Osteoblast (primary cell): ENCODE measurements around the gene SCN4A. TPM values are rescaled to one million over a fixed set of nuclear protein-coding genes. Genes with fewer than 3 reads are reported as not detected.
"Not testable (repeated sequence)": the region's sequence is repeated elsewhere in the genome, so short reads cannot be mapped to it uniquely, and the experiment has no call there.

Experiments
- DNase-seq: peaks from one replicate; pipeline ENCODE4 v3.0.0; 2011; ENCODE audit warnings: low spot score, mixed read lengths; ENCODE audit not compliant: insufficient read length; ENCODE audit errors: missing footprints
- H2AFZ ChIP-seq: 2 replicates; pipeline ENCODE4 v1.6.0; 2011; ENCODE audit warnings: mild to moderate bottlenecking, low read length
- H3K27ac ChIP-seq: 2 replicates; pipeline ENCODE4 v1.5.1; 2011; ENCODE audit warnings: mild to moderate bottlenecking, low read depth, low read length, moderate library complexity
- H3K27me3 ChIP-seq: 2 replicates; pipeline ENCODE4 v1.6.0; 2012; ENCODE audit warnings: mild to moderate bottlenecking, control low read depth, inconsistent platforms, low read length, moderate library complexity; ENCODE audit not compliant: insufficient read depth
- H3K36me3 ChIP-seq: 2 replicates; pipeline ENCODE4 v1.5.1; 2011; ENCODE audit warnings: mild to moderate bottlenecking, low read length, control low read depth, moderate library complexity; ENCODE audit not compliant: insufficient read depth
- H3K4me1 ChIP-seq: 2 replicates; pipeline ENCODE4 v1.5.1; 2011; ENCODE audit warnings: mild to moderate bottlenecking, low read length, control low read depth, moderate library complexity; ENCODE audit not compliant: insufficient read depth
- H3K4me2 ChIP-seq: 2 replicates; pipeline ENCODE4 v1.6.0; 2011; ENCODE audit warnings: mild to moderate bottlenecking, low read length; ENCODE audit not compliant: insufficient read depth
- H3K4me3 ChIP-seq: fragments of 200-600 bp; sonication (generic); 3 replicates; pipeline ENCODE4 v1.5.1; 2012; ENCODE audit warnings: mild to moderate bottlenecking, low read length, inconsistent platforms; ENCODE audit not compliant: insufficient read depth
- H3K79me2 ChIP-seq: 2 replicates; pipeline ENCODE4 v1.6.0; 2012; ENCODE audit warnings: mild to moderate bottlenecking, low read length, control low read depth, inconsistent platforms; ENCODE audit not compliant: insufficient read depth
- H3K9me3 ChIP-seq: 2 replicates; pipeline ENCODE4 v1.5.1; 2011; ENCODE audit warnings: low read depth, low read length, control low read depth
- H4K20me1 ChIP-seq: 2 replicates; pipeline ENCODE4 v1.6.0; 2012; ENCODE audit warnings: mild to moderate bottlenecking, low read length, control low read depth; ENCODE audit not compliant: insufficient read depth
- CTCF ChIP-seq: IDR thresholded peaks from 2 replicates; pipeline ENCODE4 v1.5.1; 2011; ENCODE audit warnings: mild to moderate bottlenecking, low read depth, low read length, moderate library complexity; ENCODE audit errors: extremely low read depth
- total RNA-seq: library from RNA; depleted of rRNA; stranded (reverse); fragments of >200 nt; gene quantifications from 2 replicates; pipeline ENCODE4 v1.2.3, GENCODE V29; 2012

The SCN4A gene
- total RNA-seq = under 0.01 TPM in 1 of 2 replicates, not detected in the other

- Histone ChIP-seq H3K27ac (no peak within 1 kb of the TSS), H3K79me2 (no peaks in the 10 kb centered on the region), H3K4me1 (peaks cover 13% of the 10 kb centered on the region), H3K36me3 (no peaks in the 10 kb centered on the region), H3K9me3 (no peaks in the 10 kb centered on the region), H3K4me3 (no peak within 1 kb of the TSS), H2AFZ (no peak within 1 kb of the TSS), H3K4me2 (no peak within 1 kb of the TSS), H4K20me1 (peaks cover 3% of the 10 kb centered on the region), H3K27me3 (peaks cover 5% of the 10 kb centered on the region)
- no peak for TF ChIP-seq CTCF
- no peak for DNase-seq
Measured at GRCh38 chr17:63972796-63973195, at the start of gene SCN4A. SCN4A (minus strand) TSS chr17:63972918; CDS start chr17:63972841, 77 bp downstream.

GRCh38 chr17:64020056-64020766 is 47.5 kb upstream of the SCN4A start, which contains the start of gene ICAM2:
ICAM2 (minus strand) TSS chr17:64020633; CDS start chr17:64006691, 13,942 bp downstream.
- no peak within 1 kb of the TSS for H3K27ac ChIP-seq
- H3K4me1 ChIP-seq = peaks cover 5% of the 10 kb centered on the region
- peak within 1 kb of the TSS; percentile 68 for H2AFZ ChIP-seq
- H3K36me3 ChIP-seq = no peaks in the 10 kb centered on the region
- H3K79me2 ChIP-seq = no peaks in the 10 kb centered on the region
- no peaks in the 10 kb centered on the region for H3K9me3 ChIP-seq
- DNase-seq = no peak
- TF ChIP-seq CTCF = no peak
- peak within 1 kb of the TSS; percentile 70 for H3K4me2 ChIP-seq
- peak within 1 kb of the TSS; percentile 40 for H3K4me3 ChIP-seq
- no peaks in the 10 kb centered on the region for H4K20me1 ChIP-seq
- no peaks in the 10 kb centered on the region for H3K27me3 ChIP-seq

- not testable (repeated sequence) for H3K4me1 ChIP-seq, H3K27me3 ChIP-seq, H3K4me3 ChIP-seq, H4K20me1 ChIP-seq, DNase-seq, H3K27ac ChIP-seq, H2AFZ ChIP-seq, H3K36me3 ChIP-seq, H3K4me2 ChIP-seq, H3K9me3 ChIP-seq, H3K79me2 ChIP-seq
Measured at GRCh38 chr17:64019551-64019961, 46.8 kb upstream of the SCN4A start.

- H3K4me3 ChIP-seq = no peak overlapping the region
- no peak overlapping the region for H3K4me2 ChIP-seq
- no peaks in the 10 kb centered on the region for H3K79me2 ChIP-seq
- peaks cover 5% of the 10 kb centered on the region for H3K4me1 ChIP-seq
- no peak for TF ChIP-seq CTCF
- no peak overlapping the region for H3K27ac ChIP-seq
- H3K9me3 ChIP-seq = no peaks in the 10 kb centered on the region
- no peak overlapping the region for H2AFZ ChIP-seq
- H3K27me3 ChIP-seq = no peaks in the 10 kb centered on the region
- no peak for DNase-seq
- H4K20me1 ChIP-seq = no peaks in the 10 kb centered on the region
- no peaks in the 10 kb centered on the region for H3K36me3 ChIP-seq
Measured at GRCh38 chr17:64017381-64017980, 44.8 kb upstream of the SCN4A start.
